BJ (cell line): ENCODE measurements around the gene CEND1. TPM values are rescaled to one million over a fixed set of nuclear protein-coding genes. Genes with fewer than 3 reads are reported as not detected.

Source experiments
- CTCF ChIA-PET: fragments of 350-600 bp; formaldehyde crosslinking; extraction: SDS; loops from one replicate; lab custom pipeline; 2021; ENCODE audit warnings: antibody characterized with exemption, inconsistent platforms; lab: Yijun Ruan, JAX
- POLR2A ChIA-PET: fragments of 300-600 bp; sonication (Branson Sonifier 250); formaldehyde crosslinking; extraction: SDS; loops from one replicate; lab custom pipeline; 2021; ENCODE audit warnings: antibody characterized with exemption; lab: Charles Lee
- DNase-seq: peaks from one replicate; pipeline ENCODE4 v3.0.0-alpha.2; 2011; ENCODE audit warnings: low read depth
- H3K27me3 ChIP-seq: 2 replicates; pipeline ENCODE4 v1.6.0; 2011; ENCODE audit warnings: low read length; ENCODE audit not compliant: control insufficient read depth, insufficient read depth
- H3K36me3 ChIP-seq: 2 replicates; pipeline ENCODE4 v1.5.1; 2011; ENCODE audit warnings: low read length; ENCODE audit not compliant: control insufficient read depth, insufficient read depth
- H3K4me3 ChIP-seq: 2 replicates; pipeline ENCODE4 v1.5.1; 2011; ENCODE audit warnings: low read depth, mild to moderate bottlenecking, control low read depth, low read length
- polyA plus RNA-seq: library from polyadenylated mRNA; depleted of rRNA; stranded (reverse); fragments of >200 nt; gene quantifications from 2 replicates; pipeline ENCODE4 v1.2.3, GENCODE V29; 2011
- TF ChIP-seq, protein P1 (sequence below): IDR thresholded peaks from 2 replicates; pipeline ENCODE4 v1.5.1; 2011; ENCODE audit warnings: low read depth, mild to moderate bottlenecking, control low read depth, inconsistent platforms, low read length, moderate library complexity; ENCODE audit not compliant: insufficient read depth

CEND1 gene
- polyA plus RNA-seq, 1 experiment, result 0.23 TPM

DNA sequence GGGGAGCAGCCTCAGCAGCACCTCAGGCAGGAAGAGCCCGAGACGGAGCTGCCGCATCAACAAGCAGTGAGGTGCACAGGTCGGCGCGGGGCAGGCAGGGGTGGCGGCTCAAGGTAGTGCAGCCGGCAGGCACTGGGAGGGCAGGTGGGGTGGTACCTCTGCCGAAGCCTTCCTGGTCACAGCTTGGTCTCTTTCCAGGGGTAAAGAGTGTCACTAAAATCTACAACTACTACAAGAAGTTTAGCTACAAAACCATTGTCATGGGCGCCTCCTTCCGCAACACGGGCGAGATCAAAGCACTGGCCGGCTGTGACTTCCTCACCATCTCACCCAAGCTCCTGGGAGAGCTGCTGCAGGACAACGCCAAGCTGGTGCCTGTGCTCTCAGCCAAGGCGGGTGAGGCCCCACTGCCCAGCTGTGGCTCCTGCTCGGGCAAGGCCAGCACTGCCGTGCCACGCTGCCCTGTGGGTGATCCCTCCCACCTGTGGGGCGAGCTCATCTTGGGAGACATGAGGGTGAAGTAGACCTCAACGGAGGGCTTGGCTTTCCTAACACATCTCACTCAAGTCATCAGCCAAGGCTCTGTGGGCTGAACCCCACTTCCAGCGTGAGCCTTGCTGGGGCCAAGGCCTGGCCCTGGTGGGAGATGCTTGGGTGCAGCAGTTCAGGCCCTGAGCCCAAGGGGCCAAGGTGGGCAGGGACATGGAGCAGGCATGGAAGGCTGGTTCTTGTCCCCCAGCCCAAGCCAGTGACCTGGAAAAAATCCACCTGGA lies 26.2 kb downstream of the CEND1 start:
- no peak for DNase-seq
- Histone ChIP-seq H3K36me3 (peaks cover 32% of the 10 kb centered on the region), H3K4me3 (no peak overlapping the region), H3K27me3 (no peaks in the 10 kb centered on the region)
- ChIA-PET POLR2A (no interaction called here), CTCF (interaction anchor here (0.6 to 3.9 kb wide), 5 partner anchors 17 to 120 kb away, joined by 3 to 19 read pairs (median 3); partner anchors contain the start of gene TALDO1)
- TF ChIP-seq, protein P1, sequence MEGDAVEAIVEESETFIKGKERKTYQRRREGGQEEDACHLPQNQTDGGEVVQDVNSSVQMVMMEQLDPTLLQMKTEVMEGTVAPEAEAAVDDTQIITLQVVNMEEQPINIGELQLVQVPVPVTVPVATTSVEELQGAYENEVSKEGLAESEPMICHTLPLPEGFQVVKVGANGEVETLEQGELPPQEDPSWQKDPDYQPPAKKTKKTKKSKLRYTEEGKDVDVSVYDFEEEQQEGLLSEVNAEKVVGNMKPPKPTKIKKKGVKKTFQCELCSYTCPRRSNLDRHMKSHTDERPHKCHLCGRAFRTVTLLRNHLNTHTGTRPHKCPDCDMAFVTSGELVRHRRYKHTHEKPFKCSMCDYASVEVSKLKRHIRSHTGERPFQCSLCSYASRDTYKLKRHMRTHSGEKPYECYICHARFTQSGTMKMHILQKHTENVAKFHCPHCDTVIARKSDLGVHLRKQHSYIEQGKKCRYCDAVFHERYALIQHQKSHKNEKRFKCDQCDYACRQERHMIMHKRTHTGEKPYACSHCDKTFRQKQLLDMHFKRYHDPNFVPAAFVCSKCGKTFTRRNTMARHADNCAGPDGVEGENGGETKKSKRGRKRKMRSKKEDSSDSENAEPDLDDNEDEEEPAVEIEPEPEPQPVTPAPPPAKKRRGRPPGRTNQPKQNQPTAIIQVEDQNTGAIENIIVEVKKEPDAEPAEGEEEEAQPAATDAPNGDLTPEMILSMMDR, result no peak

DNA sequence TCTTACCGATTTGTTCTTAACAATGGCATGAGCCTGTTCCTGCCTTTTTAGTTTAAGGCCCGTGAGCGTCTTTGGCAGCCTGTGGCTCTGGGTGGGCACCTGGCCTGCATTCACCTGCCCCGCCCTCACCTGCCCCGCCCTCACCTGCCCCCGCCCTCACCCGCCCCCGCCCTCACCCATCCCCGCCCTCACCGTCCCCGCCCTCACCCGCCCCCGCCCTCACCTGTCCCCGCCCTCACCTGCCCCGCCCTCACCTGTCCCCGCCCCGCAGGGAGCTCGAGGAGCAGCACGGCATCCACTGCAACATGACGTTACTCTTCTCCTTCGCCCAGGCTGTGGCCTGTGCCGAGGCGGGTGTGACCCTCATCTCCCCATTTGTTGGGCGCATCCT lies 26.8 kb downstream of the CEND1 start:
- ChIA-PET POLR2A (no interaction called here), CTCF (interaction anchor here (2.8 to 3.9 kb wide), 2 partner anchors 21 to 36 kb away, joined by 9 to 19 read pairs; no protein-coding TSS in a partner anchor)
- no peak for DNase-seq
- H3K4me3 ChIP-seq, result no peak overlapping the region
- peaks cover 33% of the 10 kb centered on the region for H3K36me3 ChIP-seq
- TF ChIP-seq, protein P1, result no peak
- H3K27me3 ChIP-seq, result no peaks in the 10 kb centered on the region

DNA sequence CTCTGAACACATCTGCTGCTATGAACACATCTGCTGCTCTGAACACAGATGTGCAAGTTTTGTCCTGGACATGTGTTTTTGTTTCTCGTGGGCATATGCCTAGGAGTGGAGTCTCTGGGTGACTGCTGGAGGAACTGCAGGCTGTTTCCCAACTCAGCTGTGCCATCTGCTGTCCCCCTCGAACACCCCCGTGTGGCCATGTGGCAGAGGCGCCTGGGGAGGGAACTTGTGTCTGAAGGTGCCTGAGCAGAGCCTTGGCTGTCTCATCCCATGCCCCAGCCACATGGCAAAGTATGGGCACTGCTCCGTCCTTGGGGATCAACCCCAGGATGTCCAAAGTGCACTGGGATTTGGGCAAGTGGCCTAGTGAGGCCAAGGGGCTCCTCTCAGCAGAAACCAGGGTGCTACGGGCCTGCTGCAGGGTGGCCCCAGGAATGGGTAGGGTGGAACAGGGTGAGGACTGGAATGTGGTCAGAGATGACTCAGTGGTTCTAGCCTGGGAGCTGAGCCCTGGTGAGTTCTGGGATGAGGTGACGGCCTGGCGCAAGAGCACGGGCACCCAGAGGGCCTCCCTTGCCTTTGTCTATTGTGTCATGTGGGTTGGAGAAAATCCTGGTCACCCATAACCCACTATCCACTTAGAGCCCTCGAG lies 27.3 kb downstream of the CEND1 start:
- ChIA-PET POLR2A (no interaction called here), CTCF (interaction anchor here (0.8 to 3.9 kb wide), 3 partner anchors 21 to 208 kb away, joined by 4 to 19 read pairs (median 9); no protein-coding TSS in a partner anchor)
- Histone ChIP-seq H3K36me3 (peaks cover 33% of the 10 kb centered on the region), H3K27me3 (no peaks in the 10 kb centered on the region), H3K4me3 (no peak overlapping the region)
- no peak for DNase-seq
- TF ChIP-seq, protein P1, result peak; percentile 49

DNA sequence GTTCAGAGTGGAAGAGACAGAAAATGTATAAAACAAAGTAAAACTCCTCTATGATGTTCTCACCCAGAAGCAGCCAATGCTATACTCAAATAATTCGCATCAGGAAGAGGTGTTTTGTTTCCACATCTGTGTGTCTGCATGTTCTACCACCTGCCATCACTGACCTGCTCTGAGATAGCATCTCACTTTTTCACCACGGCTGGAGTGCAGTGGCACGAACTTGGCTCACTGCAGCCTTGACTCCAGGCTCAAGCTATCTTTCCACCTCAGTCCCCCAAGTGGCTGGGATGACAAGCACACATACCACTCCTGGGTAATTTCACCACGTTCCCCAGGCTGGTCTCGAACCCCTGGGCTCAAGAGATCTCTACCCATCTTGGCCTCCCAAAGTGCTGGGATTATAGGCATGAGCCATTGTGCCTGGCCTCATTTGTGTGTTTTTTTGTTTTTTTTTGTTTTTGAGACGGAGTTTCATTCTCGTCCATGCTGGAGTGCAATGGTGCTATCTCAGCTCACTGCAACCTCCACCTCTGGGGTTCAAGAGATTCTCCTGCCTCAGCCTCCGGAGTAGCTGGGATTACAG lies 28.3 kb downstream of the CEND1 start:
- POLR2A ChIA-PET, result no interaction called here
- CTCF ChIA-PET, result interaction anchor here (0.7 to 3.9 kb wide), 5 partner anchors 21 to 207 kb away, joined by 3 to 19 read pairs (median 6); no protein-coding TSS in a partner anchor
- no peak overlapping the region for H3K4me3 ChIP-seq
- H3K36me3 ChIP-seq, result peaks cover 31% of the 10 kb centered on the region
- H3K27me3 ChIP-seq, result no peaks in the 10 kb centered on the region
- TF ChIP-seq, protein P1, result no peak
- no peak for DNase-seq

DNA sequence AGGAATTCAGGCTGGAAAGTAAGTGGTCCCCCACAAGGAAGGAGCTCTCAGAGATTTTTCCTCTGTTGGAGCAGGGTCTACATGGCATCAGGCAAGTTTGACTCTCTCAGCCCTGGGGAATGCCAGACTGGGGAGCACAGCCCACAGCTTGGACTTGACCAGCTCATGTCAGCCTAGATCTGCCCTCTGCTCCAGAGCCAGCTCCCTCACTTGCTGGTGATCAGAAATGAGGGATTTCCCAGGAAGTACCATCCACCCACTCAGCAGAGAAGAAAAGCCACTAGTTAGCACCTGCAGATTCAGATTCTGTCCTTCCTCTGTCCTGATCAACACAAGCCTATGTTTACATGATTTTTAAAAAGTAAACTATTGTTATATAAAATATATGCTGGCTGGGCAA lies 29.7 kb downstream of the CEND1 start:
- DNase-seq, result no peak
- no peak overlapping the region for H3K4me3 ChIP-seq
- CTCF ChIA-PET, result interaction anchor here (2.6 to 4.5 kb wide), 2 partner anchors 23 to 33 kb away, joined by 9 to 19 read pairs; no protein-coding TSS in a partner anchor
- H3K36me3 ChIP-seq, result peaks cover 28% of the 10 kb centered on the region
- POLR2A ChIA-PET, result no interaction called here
- TF ChIP-seq, protein P1, result no peak
- no peaks in the 10 kb centered on the region for H3K27me3 ChIP-seq
